Measurements from ENCODE around the gene LNPEP. TPM values are rescaled to one million over a fixed set of nuclear protein-coding genes. Genes with fewer than 3 reads are reported as not detected.

LNPEP gene
- total RNA-seq, 1 donor from 2014 or later, result 36.3 TPM

GRCh38 chr5:97011567-97011966, 75.7 kb downstream of the LNPEP start:
- no peaks in the 10 kb centered on the region for H3K27me3 ChIP-seq (ENCODE audit: insufficient read depth, low read length)
- TF ChIP-seq EZH2 (IDR thresholded peaks at IDR 0.05; ENCODE audit: insufficient read depth, low read length), result no peak
- TF ChIP-seq CTCF (IDR thresholded peaks at IDR 0.05; ENCODE audit: insufficient read depth, low read depth, low read length), result no peak
- no peaks in the 10 kb centered on the region for H3K9me3 ChIP-seq (ENCODE audit: insufficient read depth, low read depth, low read length)
- FAIRE-seq (no peak), DNase-seq (ENCODE audit: low read depth) (no peak)
- H3K27me3 Mint-ChIP-seq (ENCODE audit: low read depth, unreplicated experiment), result no peaks in the 10 kb centered on the region
- H3K79me2 ChIP-seq (ENCODE audit: insufficient read depth, low read length), result no peaks in the 10 kb centered on the region
- H3K4me3 ChIP-seq (ENCODE audit: insufficient read depth, low read depth, low read length), result no peak overlapping the region
- no peaks in the 10 kb centered on the region for H4K20me1 ChIP-seq (ENCODE audit: insufficient read depth, low read length)
- no peaks in the 10 kb centered on the region for H3K4me1 ChIP-seq (ENCODE audit: insufficient read depth, low read length)
- peaks cover 7% of the 10 kb centered on the region for H3K36me3 Mint-ChIP-seq (ENCODE audit: low read depth, unreplicated experiment)
- H3K4me3 Mint-ChIP-seq (ENCODE audit: unreplicated experiment), result no peak overlapping the region
- no peak overlapping the region for H2AFZ ChIP-seq (ENCODE audit: low read depth, low read length)
- H3K27ac ChIP-seq (ENCODE audit: low read depth, low read length), result no peak overlapping the region
- no peak overlapping the region for H3K9ac ChIP-seq (ENCODE audit: low read length)
- H3K4me2 ChIP-seq (ENCODE audit: low read length), result no peak overlapping the region
- peaks cover 12% of the 10 kb centered on the region for H3K36me3 ChIP-seq (ENCODE audit: insufficient read depth, low read length)
- H3K9me3 Mint-ChIP-seq (ENCODE audit: unreplicated experiment), result no peaks in the 10 kb centered on the region
- no peak overlapping the region for H3K27ac Mint-ChIP-seq (ENCODE audit: unreplicated experiment)
- no peaks in the 10 kb centered on the region for H3K4me1 Mint-ChIP-seq (ENCODE audit: low read depth, unreplicated experiment)

GRCh38 chr5:97019435-97020117, 83.7 kb downstream of the LNPEP start:
- Mint-ChIP-seq H3K27ac (ENCODE audit: unreplicated experiment) (peak overlapping the region; percentile 99), H3K4me3 (ENCODE audit: unreplicated experiment) (no peak overlapping the region), H3K4me1 (ENCODE audit: low read depth, unreplicated experiment) (peaks cover 20% of the 10 kb centered on the region), H3K27me3 (ENCODE audit: low read depth, unreplicated experiment) (no peaks in the 10 kb centered on the region), H3K36me3 (ENCODE audit: low read depth, unreplicated experiment) (peaks cover 11% of the 10 kb centered on the region), H3K9me3 (ENCODE audit: unreplicated experiment) (no peaks in the 10 kb centered on the region)
- Histone ChIP-seq H3K79me2 (ENCODE audit: insufficient read depth, low read length) (no peaks in the 10 kb centered on the region), H4K20me1 (ENCODE audit: insufficient read depth, low read length) (no peaks in the 10 kb centered on the region), H3K9me3 (ENCODE audit: insufficient read depth, low read depth, low read length) (no peaks in the 10 kb centered on the region), H3K27me3 (ENCODE audit: insufficient read depth, low read length) (no peaks in the 10 kb centered on the region), H3K27ac (ENCODE audit: low read depth, low read length) (peak overlapping the region; percentile 86), H3K4me3 (ENCODE audit: insufficient read depth, low read depth, low read length) (peak overlapping the region; percentile 7), H3K9ac (ENCODE audit: low read length) (peak overlapping the region; percentile 77), H2AFZ (ENCODE audit: low read depth, low read length) (no peak overlapping the region), H3K36me3 (ENCODE audit: insufficient read depth, low read length) (peaks cover 19% of the 10 kb centered on the region), H3K4me1 (ENCODE audit: insufficient read depth, low read length) (peaks cover 15% of the 10 kb centered on the region), H3K4me2 (ENCODE audit: low read length) (peak overlapping the region; percentile 73)
- TF ChIP-seq CTCF (IDR thresholded peaks at IDR 0.05; ENCODE audit: insufficient read depth, low read depth, low read length) (no peak), EZH2 (IDR thresholded peaks at IDR 0.05; ENCODE audit: insufficient read depth, low read length) (no peak)
- FAIRE-seq (peak; percentile 66), DNase-seq (ENCODE audit: low read depth) (peak; percentile 94)

GRCh38 chr5:97021416-97021815, 85.5 kb downstream of the LNPEP start:
- Mint-ChIP-seq H3K27ac (ENCODE audit: unreplicated experiment) (no peak overlapping the region), H3K4me3 (ENCODE audit: unreplicated experiment) (no peak overlapping the region), H3K9me3 (ENCODE audit: unreplicated experiment) (no peaks in the 10 kb centered on the region), H3K4me1 (ENCODE audit: low read depth, unreplicated experiment) (peaks cover 20% of the 10 kb centered on the region), H3K36me3 (ENCODE audit: low read depth, unreplicated experiment) (peaks cover 15% of the 10 kb centered on the region), H3K27me3 (ENCODE audit: low read depth, unreplicated experiment) (no peaks in the 10 kb centered on the region)
- Histone ChIP-seq H3K9me3 (ENCODE audit: insufficient read depth, low read depth, low read length) (no peaks in the 10 kb centered on the region), H4K20me1 (ENCODE audit: insufficient read depth, low read length) (no peaks in the 10 kb centered on the region), H3K36me3 (ENCODE audit: insufficient read depth, low read length) (peaks cover 18% of the 10 kb centered on the region), H3K79me2 (ENCODE audit: insufficient read depth, low read length) (no peaks in the 10 kb centered on the region), H3K27me3 (ENCODE audit: insufficient read depth, low read length) (no peaks in the 10 kb centered on the region), H3K27ac (ENCODE audit: low read depth, low read length) (no peak overlapping the region), H3K4me2 (ENCODE audit: low read length) (no peak overlapping the region), H2AFZ (ENCODE audit: low read depth, low read length) (no peak overlapping the region), H3K9ac (ENCODE audit: low read length) (no peak overlapping the region), H3K4me1 (ENCODE audit: insufficient read depth, low read length) (peaks cover 15% of the 10 kb centered on the region), H3K4me3 (ENCODE audit: insufficient read depth, low read depth, low read length) (no peak overlapping the region)
- no peak for FAIRE-seq
- TF ChIP-seq EZH2 (IDR thresholded peaks at IDR 0.05; ENCODE audit: insufficient read depth, low read length) (no peak), CTCF (IDR thresholded peaks at IDR 0.05; ENCODE audit: insufficient read depth, low read depth, low read length) (no peak)
- DNase-seq (ENCODE audit: low read depth), result no peak

Measured in astrocyte (in vitro differentiated cells and primary cell).